Prostate gland (tissue), 2 donors: ENCODE data around the gene KCNJ12.

Source experiments
- CTCF ChIP-seq, 4 experiments: fragments of 200-600 bp in 2 of 4; fragments of 450-650 bp in 2 of 4; sonication (generic) in 2 of 4; IDR thresholded peaks; 1 replicate in 3 of 4; 2 replicates in 1 of 4; pipeline ENCODE4 v1.5.1; 2016 to 2019; ENCODE audit warnings: antibody characterized with exemption in 4 of 4, mild to moderate bottlenecking in 2 of 4, moderate library complexity in 2 of 4
- POLR2A ChIP-seq: fragments of 450-650 bp; IDR thresholded peaks from one replicate; pipeline ENCODE4 v1.6.1; 2016; ENCODE audit warnings: antibody characterized with exemption, mild to moderate bottlenecking
- POLR2AphosphoS5 ChIP-seq: sonication (generic); formaldehyde crosslinking; IDR thresholded peaks from one replicate; pipeline ENCODE4 v1.6.1; 2017; ENCODE audit warnings: antibody characterized with exemption

DNA sequence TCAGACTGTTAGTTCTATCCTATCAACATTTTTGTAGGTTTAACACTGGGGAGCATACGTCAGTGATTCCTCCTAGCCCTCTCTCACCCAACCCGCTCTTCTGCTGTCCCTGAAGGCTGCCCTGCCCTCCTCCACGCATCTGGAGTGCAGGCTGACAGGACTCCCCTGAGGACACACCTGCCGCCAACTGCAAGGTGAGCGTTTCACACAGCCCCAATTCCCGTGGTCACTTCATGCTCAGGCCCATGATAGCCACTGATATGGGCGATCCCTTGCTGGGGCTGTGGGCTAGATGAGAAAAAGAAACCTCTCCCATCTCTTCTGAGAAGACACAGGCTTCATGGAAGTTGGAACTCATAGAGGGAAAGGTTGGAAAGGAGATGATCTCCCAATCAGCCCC lies 91.0 kb downstream of the KCNJ12 start:
- TF ChIP-seq POLR2AphosphoS5: no peak
- no peak for TF ChIP-seq CTCF (IDR thresholded peaks at IDR 0.05)
- TF ChIP-seq POLR2A: no peak
